GM19043 (cell line): Measurements from ENCODE around the gene DDC.
"Not testable (repeated sequence)": the region's sequence is repeated elsewhere in the genome, so short reads cannot be mapped to it uniquely, and the experiment has no call there.

ENCODE experiments used
- ATAC-seq: cut with Tn5 transposase; IDR thresholded peaks from one replicate; pipeline ENCODE4 v1.9.1; 2021; ENCODE audit warnings: low read depth; ENCODE audit not compliant: unreplicated experiment

Gene DDC

GRCh38 chr7:50590535-50590934, 25.3 kb upstream of the DDC start:
- ATAC-seq, result no peak

GRCh38 chr7:50589364-50589763, 24.2 kb upstream of the DDC start:
- no peak for ATAC-seq

GRCh38 chr7:50588937-50589336, 23.7 kb upstream of the DDC start:
- ATAC-seq, result no peak

GRCh38 chr7:50587737-50588136, 22.5 kb upstream of the DDC start:
- no peak for ATAC-seq

- no peak for ATAC-seq
Observed at GRCh38 chr7:50584793-50585408, 19.7 kb upstream of the DDC start.

GRCh38 chr7:50584386-50584785, 19.2 kb upstream of the DDC start:
- ATAC-seq, result no peak

GRCh38 chr7:50583295-50583694, 18.1 kb upstream of the DDC start:
- ATAC-seq, result not testable (repeated sequence)

GRCh38 chr7:50582271-50582670, 17.1 kb upstream of the DDC start:
- ATAC-seq, result not testable (repeated sequence)

GRCh38 chr7:50580666-50581065, 15.5 kb upstream of the DDC start:
- ATAC-seq, result not testable (repeated sequence)

- no peak for ATAC-seq
Observed at GRCh38 chr7:50580057-50580456, 14.9 kb upstream of the DDC start.

GRCh38 chr7:50578105-50578504, 12.9 kb upstream of the DDC start:
- ATAC-seq, result not testable (repeated sequence)

GRCh38 chr7:50577569-50577968, 12.4 kb upstream of the DDC start:
- no peak for ATAC-seq

- ATAC-seq, result not testable (repeated sequence)
Observed at GRCh38 chr7:50576388-50576787, 11.2 kb upstream of the DDC start.

GRCh38 chr7:50567715-50568261, 2.6 kb upstream of the DDC start:
- ATAC-seq, result no peak

- no peak for ATAC-seq
Observed at GRCh38 chr7:50565977-50566376, 772 bp upstream of the DDC start.

- no peak for ATAC-seq
Observed at GRCh38 chr7:50565559-50565916, 333 bp upstream of the DDC start.

GRCh38 chr7:50564171-50564570, 1.0 kb downstream of the DDC start:
- no peak for ATAC-seq

- ATAC-seq, result no peak
Observed at GRCh38 chr7:50562136-50562535, 3.1 kb downstream of the DDC start.

- no peak for ATAC-seq
Observed at GRCh38 chr7:50560865-50561351, 4.3 kb downstream of the DDC start.

- ATAC-seq, result no peak
Observed at GRCh38 chr7:50559881-50560280, 5.3 kb downstream of the DDC start.

- ATAC-seq, result no peak
Observed at GRCh38 chr7:50558294-50559053, 6.7 kb downstream of the DDC start.

- ATAC-seq, result no peak
Observed at GRCh38 chr7:50557099-50557498, 8.1 kb downstream of the DDC start.
